ENCODE measurements around the gene CERS2.

GRCh38 chr1:150981177-150981804, 6.7 kb upstream of the CERS2 start:
- TF ChIP-seq CEBPB (IDR thresholded peaks at IDR 0.05) = peak; percentile 63; the same call in 1 of the 2 replicates
- TF ChIP-seq EP300 (IDR thresholded peaks at IDR 0.05; ENCODE audit: borderline replicate concordance) = no peak
- no peak for TF ChIP-seq CREB1 (IDR thresholded peaks at IDR 0.05; ENCODE audit: low read depth)
- TF ChIP-seq REST (IDR thresholded peaks at IDR 0.05; ENCODE audit: low read depth) = no peak
- no peak for TF ChIP-seq TCF12 (IDR thresholded peaks at IDR 0.05; ENCODE audit: low read depth)
- TF ChIP-seq TEAD4 (IDR thresholded peaks at IDR 0.05) = peak; percentile 21; the same call in 1 of the 2 replicates
- TF ChIP-seq RAD21 (IDR thresholded peaks at IDR 0.05; ENCODE audit: low read depth) = no peak
- TF ChIP-seq TAF1 (IDR thresholded peaks at IDR 0.05; ENCODE audit: low read depth) = 0 out of 2 replicates have a peak, but pooled peaks have one; percentile 35
